Natural killer cell (primary cell): Measurements from ENCODE around the gene KLHDC10. TPM values are rescaled to one million over a fixed set of nuclear protein-coding genes. Genes with fewer than 3 reads are reported as not detected.

ENCODE experiments used
- ATAC-seq, 3 donors: fragments of 150-1000 bp in 2 of 3; fragments of 200-7000 bp in 1 of 3; cut with Tn5 transposase; 1 replicate in 1 of 3; 2 replicates in 2 of 3; pipeline ENCODE4 v1.10.0; 2021; ENCODE audit warnings: mild to moderate bottlenecking in 2 of 3, moderate library complexity in 2 of 3
- DNase-seq, 2 donors: peaks; one replicate each; pipeline versions ENCODE4 v3.0.0 to v3.0.0-alpha.2; 2013 to 2021; ENCODE audit warnings: mixed read lengths in 1 of 2
- H3K27ac ChIP-seq: one replicate; pipeline ENCODE4 v1.5.1; 2013; ENCODE audit warnings: mild to moderate bottlenecking, low read length
- H3K27me3 ChIP-seq: one replicate; pipeline ENCODE4 v1.6.1; 2013; ENCODE audit warnings: low read length; ENCODE audit not compliant: control insufficient read depth, insufficient read depth
- H3K36me3 ChIP-seq: one replicate; pipeline ENCODE4 v1.6.1; 2013; ENCODE audit warnings: low read length; ENCODE audit not compliant: control insufficient read depth, insufficient read depth
- H3K4me1 ChIP-seq: one replicate; pipeline ENCODE4 v1.6.1; 2013; ENCODE audit warnings: low read length; ENCODE audit not compliant: control insufficient read depth, insufficient read depth
- H3K4me3 ChIP-seq: one replicate; pipeline ENCODE4 v1.5.1; 2013; ENCODE audit warnings: low read length
- H3K9me3 ChIP-seq: one replicate; pipeline ENCODE4 v1.6.1; 2013; ENCODE audit warnings: low read length; ENCODE audit not compliant: control insufficient read depth, insufficient read depth
- H3K27ac Mint-ChIP-seq, 2 donors: one replicate each; pipeline ENCODE4 v1.8.0; 2022; ENCODE audit warnings: mild to moderate bottlenecking in 2 of 2, mixed read lengths in 2 of 2, moderate library complexity in 1 of 2
- H3K27me3 Mint-ChIP-seq, 2 donors: one replicate each; pipeline ENCODE4 v1.8.0; 2022; ENCODE audit warnings: low read depth in 2 of 2, mixed read lengths in 2 of 2
- H3K36me3 Mint-ChIP-seq: one replicate; pipeline ENCODE4 v1.8.0; 2022; ENCODE audit warnings: mixed read lengths
- H3K4me1 Mint-ChIP-seq, 2 donors: one replicate each; pipeline ENCODE4 v1.8.0; 2022; ENCODE audit warnings: mixed read lengths in 2 of 2
- H3K4me3 Mint-ChIP-seq: one replicate; pipeline ENCODE4 v1.8.0; 2022; ENCODE audit warnings: mild to moderate bottlenecking, moderate library complexity, mixed read lengths
- H3K9me3 Mint-ChIP-seq, 2 donors: one replicate each; pipeline ENCODE4 v1.8.0; 2022; ENCODE audit warnings: mixed read lengths in 2 of 2
- CTCF ChIP-seq: fragments of 200-600 bp; IDR thresholded peaks from one replicate; pipeline ENCODE4 v1.8.0; 2022; ENCODE audit warnings: antibody characterized with exemption
- WGBS: methylation state at CpG from one replicate; pipeline ENCODE4 v1.1.7; 2013; ENCODE audit warnings: missing lambda C conversion rate; ENCODE audit not compliant: insufficient coverage; 5-methylcytosine and 5-hydroxymethylcytosine counted together
- intact Hi-C: fragments of 100-400 bp; cut with micrococcal nuclease; formaldehyde crosslinking; loops from one replicate; pipeline ENCODE4 v1.14.2; 2022
- total RNA-seq, 4 donors: library from RNA; stranded (reverse); fragments of 120-200 nt in 1 of 4; gene quantifications; one replicate each; pipeline versions ENCODE4 v1.2.3 to v1.2.4, GENCODE V29; 2013 to 2022

KLHDC10 gene
- total RNA-seq, 3 donors from 2014 or later (not counting 1 experiment from before 2014, with no cell fraction given), result 13.6 to 23.2 (median 21.9) TPM

GRCh38 chr7:130114776-130115175 lies 44.4 kb downstream of the KLHDC10 start:
- WGBS, result 100% methylated on average over 2 of the region's 2 CpGs

GRCh38 chr7:130118294-130118693 lies 48.0 kb downstream of the KLHDC10 start:
- intact Hi-C loops, result no loop called here
- Histone ChIP-seq H3K27me3 (no peaks in the 10 kb centered on the region), H3K9me3 (no peaks in the 10 kb centered on the region), H3K4me3 (no peak overlapping the region), H3K36me3 (peaks cover 27% of the 10 kb centered on the region), H3K27ac (no peak overlapping the region), H3K4me1 (no peaks in the 10 kb centered on the region)
- no peak overlapping the region for H3K27ac Mint-ChIP-seq
- no peaks in the 10 kb centered on the region for H3K36me3 Mint-ChIP-seq
- H3K4me1 Mint-ChIP-seq, result peaks cover 6 to 9% of the 10 kb centered on the region in 2 donors
- no peaks in the 10 kb centered on the region for H3K9me3 Mint-ChIP-seq
- TF ChIP-seq CTCF, result no peak
- DNase-seq (no peak), ATAC-seq (no peak)
- no peaks in the 10 kb centered on the region for H3K27me3 Mint-ChIP-seq
- 96% methylated on average over 3 of the region's 5 CpGs for WGBS
- H3K4me3 Mint-ChIP-seq, result no peak overlapping the region

More at GRCh38 chr7:130114776-130115175, 44.4 kb downstream of the KLHDC10 start:
- no peak overlapping the region for H3K27ac ChIP-seq
- no peaks in the 10 kb centered on the region for H3K27me3 ChIP-seq
- no peaks in the 10 kb centered on the region for H3K4me1 ChIP-seq
- H3K4me3 ChIP-seq, result no peak overlapping the region
- Mint-ChIP-seq H3K27me3 (no peaks in the 10 kb centered on the region), H3K9me3 (no peaks in the 10 kb centered on the region), H3K4me3 (no peak overlapping the region), H3K27ac (no peak overlapping the region), H3K36me3 (no peaks in the 10 kb centered on the region), H3K4me1 (peaks cover 6 to 9% of the 10 kb centered on the region in 2 donors)
- no peak for DNase-seq
- intact Hi-C loops, result no loop called here
- ATAC-seq, result no peak
- no peak for TF ChIP-seq CTCF
- H3K9me3 ChIP-seq, result no peaks in the 10 kb centered on the region
- H3K36me3 ChIP-seq, result peaks cover 6% of the 10 kb centered on the region

- no peaks in the 10 kb centered on the region for H3K9me3 ChIP-seq
- Mint-ChIP-seq H3K27me3 (no peaks in the 10 kb centered on the region), H3K27ac (no peak overlapping the region), H3K36me3 (no peaks in the 10 kb centered on the region), H3K4me3 (no peak overlapping the region), H3K4me1 (peaks cover 6 to 9% of the 10 kb centered on the region in 2 donors), H3K9me3 (no peaks in the 10 kb centered on the region)
- no peak for ATAC-seq
- 95% methylated on average over 4 of the region's 4 CpGs for WGBS
- DNase-seq, result no peak
- no peaks in the 10 kb centered on the region for H3K4me1 ChIP-seq
- no peak overlapping the region for H3K4me3 ChIP-seq
- intact Hi-C loops, result no loop called here
- H3K27ac ChIP-seq, result no peak overlapping the region
- H3K36me3 ChIP-seq, result peaks cover 32% of the 10 kb centered on the region
- no peak for TF ChIP-seq CTCF
- no peaks in the 10 kb centered on the region for H3K27me3 ChIP-seq
Measured at GRCh38 chr7:130118801-130119200, 48.5 kb downstream of the KLHDC10 start.

GRCh38 chr7:130123501-130123900 lies 53.2 kb downstream of the KLHDC10 start:
- H3K27ac ChIP-seq, result no peak overlapping the region
- no peak overlapping the region for H3K4me3 ChIP-seq

More at GRCh38 chr7:130123501-130123900, 53.2 kb downstream of the KLHDC10 start:
- ATAC-seq (no peak), DNase-seq (no peak)
- no peaks in the 10 kb centered on the region for H3K27me3 Mint-ChIP-seq
- Histone ChIP-seq H3K4me1 (no peaks in the 10 kb centered on the region), H3K27me3 (no peaks in the 10 kb centered on the region), H3K9me3 (no peaks in the 10 kb centered on the region), H3K36me3 (peaks cover 52% of the 10 kb centered on the region)
- peaks cover 8% of the 10 kb centered on the region for H3K36me3 Mint-ChIP-seq
- H3K4me3 Mint-ChIP-seq, result no peak overlapping the region
- no peaks in the 10 kb centered on the region for H3K9me3 Mint-ChIP-seq
- TF ChIP-seq CTCF, result no peak
- intact Hi-C loops, result no loop called here
- H3K4me1 Mint-ChIP-seq, result no peaks in the 10 kb centered on the region
- no peak overlapping the region for H3K27ac Mint-ChIP-seq
